ENCODE measurements around the gene ZNF184.
"Not testable (repeated sequence)": the region's sequence is repeated elsewhere in the genome, so short reads cannot be mapped to it uniquely, and the experiment has no call there.

The ZNF184 gene

GRCh38 chr6:27439371-27439770 lies 33.5 kb downstream of the ZNF184 start:
- no peak for DNase-seq
- H3K9me3 ChIP-seq (ENCODE audit: severe bottlenecking), result no peaks in the 10 kb centered on the region
- H3K36me3 ChIP-seq, result no peaks in the 10 kb centered on the region
- TF ChIP-seq CTCF (IDR thresholded peaks at IDR 0.05; ENCODE audit: low read depth, low read length), result no peak
- no peak overlapping the region for H3K27ac ChIP-seq
- H3K4me3 ChIP-seq (ENCODE audit: low read depth, low read length), result no peak overlapping the region
- H3K27me3 ChIP-seq (ENCODE audit: insufficient read depth, low read depth, severe bottlenecking), result peaks cover 20% of the 10 kb centered on the region

GRCh38 chr6:27433714-27434113 lies 39.2 kb downstream of the ZNF184 start:
- TF ChIP-seq CTCF (IDR thresholded peaks at IDR 0.05; ENCODE audit: low read depth, low read length), result no peak
- DNase-seq, result no peak

GRCh38 chr6:27428966-27429365 lies 43.9 kb downstream of the ZNF184 start:
- Histone ChIP-seq H3K27ac (no peak overlapping the region), H3K4me3 (ENCODE audit: low read depth, low read length) (no peak overlapping the region), H3K36me3 (no peaks in the 10 kb centered on the region), H3K9me3 (ENCODE audit: severe bottlenecking) (peaks cover 18% of the 10 kb centered on the region), H3K27me3 (ENCODE audit: insufficient read depth, low read depth, severe bottlenecking) (peaks cover 83% of the 10 kb centered on the region)
- no peak for DNase-seq
- TF ChIP-seq CTCF (IDR thresholded peaks at IDR 0.05; ENCODE audit: low read depth, low read length), result no peak

More at GRCh38 chr6:27433714-27434113, 39.2 kb downstream of the ZNF184 start:
- Histone ChIP-seq H3K27ac (no peak overlapping the region), H3K27me3 (ENCODE audit: insufficient read depth, low read depth, severe bottlenecking) (peaks cover 62% of the 10 kb centered on the region), H3K4me3 (ENCODE audit: low read depth, low read length) (no peak overlapping the region), H3K9me3 (ENCODE audit: severe bottlenecking) (peaks cover 3% of the 10 kb centered on the region), H3K36me3 (no peaks in the 10 kb centered on the region)

DNA sequence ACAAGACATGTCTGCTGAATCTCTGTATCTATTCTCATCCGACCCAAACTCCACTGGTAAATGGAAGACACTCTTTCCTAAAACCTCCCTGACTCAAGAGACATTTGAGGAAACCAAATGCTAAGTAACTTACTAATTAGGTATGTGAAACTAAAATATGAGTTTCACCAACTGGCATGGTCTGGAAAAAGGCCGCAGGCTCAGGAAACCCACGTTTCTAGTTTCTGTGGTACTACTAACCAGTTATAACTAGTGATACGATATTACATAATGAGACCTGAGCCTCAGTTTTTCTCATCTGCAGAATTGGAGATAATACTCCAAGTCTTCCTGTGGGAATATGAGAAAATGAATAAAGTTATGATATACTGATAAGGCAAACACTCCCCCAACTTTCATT lies 44.4 kb downstream of the ZNF184 start:
- H3K36me3 ChIP-seq, result no peaks in the 10 kb centered on the region
- no peak overlapping the region for H3K4me3 ChIP-seq (ENCODE audit: low read depth, low read length)
- H3K27ac ChIP-seq, result no peak overlapping the region
- no peak for DNase-seq
- TF ChIP-seq CTCF (IDR thresholded peaks at IDR 0.05; ENCODE audit: low read depth, low read length), result no peak
- peaks cover 20% of the 10 kb centered on the region for H3K9me3 ChIP-seq (ENCODE audit: severe bottlenecking)
- H3K27me3 ChIP-seq (ENCODE audit: insufficient read depth, low read depth, severe bottlenecking), result peaks cover 86% of the 10 kb centered on the region

- Histone ChIP-seq H3K4me3 (ENCODE audit: low read depth, low read length) (no peak overlapping the region), H3K9me3 (ENCODE audit: severe bottlenecking) (peaks cover 29% of the 10 kb centered on the region), H3K36me3 (no peaks in the 10 kb centered on the region), H3K27me3 (ENCODE audit: insufficient read depth, low read depth, severe bottlenecking) (peaks cover 84% of the 10 kb centered on the region), H3K27ac (no peak overlapping the region)
- no peak for DNase-seq
- TF ChIP-seq CTCF (IDR thresholded peaks at IDR 0.05; ENCODE audit: low read depth, low read length), result no peak
Measured at GRCh38 chr6:27426045-27426620, 46.8 kb downstream of the ZNF184 start.

DNA sequence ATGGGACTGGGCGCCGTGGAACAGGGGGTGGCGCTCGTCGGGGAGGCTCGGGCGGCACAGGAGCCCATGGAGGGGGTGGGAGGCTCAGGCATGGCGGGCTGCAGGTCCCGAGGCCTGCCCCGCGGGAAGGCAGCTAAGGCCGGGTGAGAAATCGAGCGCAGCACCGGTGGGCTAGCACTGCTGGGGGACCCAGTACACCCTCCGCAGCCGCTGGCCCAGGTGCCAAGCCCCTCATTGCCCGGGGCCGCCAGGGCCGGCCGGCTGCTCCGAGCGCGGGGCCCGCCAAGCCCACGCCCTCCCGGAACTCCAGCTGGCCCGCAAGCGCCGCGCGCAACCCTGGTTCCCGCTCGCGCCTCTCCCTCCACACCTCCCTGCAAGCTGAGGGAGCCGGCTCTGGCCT lies 48.1 kb downstream of the ZNF184 start:
- H3K36me3 ChIP-seq, result not testable (repeated sequence)

More for the DNA sequence above, 48.1 kb downstream of the ZNF184 start:
- H3K9me3 ChIP-seq (ENCODE audit: severe bottlenecking), result peaks cover 26% of the 10 kb centered on the region
- H3K27ac ChIP-seq; DNase-seq; H3K4me3 ChIP-seq (ENCODE audit: low read depth, low read length): not testable (repeated sequence)
- peaks cover 89% of the 10 kb centered on the region for H3K27me3 ChIP-seq (ENCODE audit: insufficient read depth, low read depth, severe bottlenecking)

Measured in WERI-Rb-1 (cell line).